Measurements from ENCODE around the gene BRD7. TPM values are rescaled to one million over a fixed set of nuclear protein-coding genes. Genes with fewer than 3 reads are reported as not detected.

The BRD7 gene
- total and polyA plus RNA-seq, 2 of the 4 experiments (the other 2 are of a cell fraction) = 24.8 to 29.9 TPM

DNA sequence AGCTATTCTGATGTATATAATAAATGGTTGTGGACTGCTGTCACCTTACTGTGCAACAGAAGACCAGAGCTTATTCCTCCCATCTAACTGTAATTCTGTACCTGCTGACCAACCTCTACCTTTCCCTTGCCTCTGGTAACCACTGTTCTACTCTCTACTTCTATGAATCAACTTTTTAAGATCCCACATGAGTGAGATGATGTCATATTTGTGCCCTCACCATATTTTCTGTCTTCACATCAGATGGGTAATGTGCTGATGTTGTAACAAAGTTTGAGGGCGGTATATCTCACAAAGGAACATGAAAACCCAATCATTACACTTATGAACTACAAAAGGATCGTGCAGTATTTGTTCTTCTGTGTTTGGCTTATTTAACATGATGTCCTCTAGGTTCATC, 16.8 kb downstream of the BRD7 start:
- Histone ChIP-seq H2BK5ac (ENCODE audit: low read depth, low read length, poor library complexity, severe bottlenecking) (no peak overlapping the region), H4K20me1 (ENCODE audit: insufficient read depth, low read length) (no peaks in the 10 kb centered on the region), H3K4me3 (ENCODE audit: insufficient read depth, low read depth, low read length) (no peak overlapping the region), H3K4ac (ENCODE audit: low read depth, low read length) (no peak overlapping the region), H3K27ac (ENCODE audit: insufficient read depth, low read length) (no peak overlapping the region), H3K18ac (ENCODE audit: low read depth, low read length) (no peak overlapping the region), H3K9ac (ENCODE audit: low read depth, low read length) (no peak overlapping the region), H3K36me3 (ENCODE audit: control insufficient read depth, insufficient read depth, low read length) (peaks cover 12% of the 10 kb centered on the region), H2AFZ (replicated peaks; ENCODE audit: low read length, poor library complexity) (no peak overlapping the region), H3K79me1 (ENCODE audit: low read depth in 1 of 2, low read length in 2 of 2) (peaks cover 4 to 5% of the 10 kb centered on the region in 2 experiments; a peak in 3 of 4 replicates), H4K8ac (ENCODE audit: low read depth in 2 of 2, low read length in 2 of 2) (no peak overlapping the region), H3K9me1 (ENCODE audit: insufficient read depth, low read length) (no peaks in the 10 kb centered on the region), H2BK20ac (ENCODE audit: low read depth, low read length) (no peak overlapping the region), H3K9me3 (ENCODE audit: control insufficient read depth, insufficient read depth, low read length) (no peaks in the 10 kb centered on the region), H2BK15ac (ENCODE audit: low read depth, low read length) (no peak overlapping the region), H4K5ac (ENCODE audit: low read depth, low read length) (no peak overlapping the region), H3K56ac (ENCODE audit: extremely low read depth, insufficient read depth, low read length) (no peak overlapping the region), H2AK5ac (ENCODE audit: low read depth, low read length) (no peak overlapping the region), H4K91ac (ENCODE audit: insufficient read depth, low read depth, low read length) (no peak overlapping the region), H2BK120ac (ENCODE audit: low read depth, low read length) (no peak overlapping the region), H3K23ac (ENCODE audit: low read depth, low read length) (no peak overlapping the region), H2AK9ac (replicated peaks; ENCODE audit: low read depth, low read length, poor library complexity) (no peak overlapping the region), H3K4me1 (ENCODE audit: control insufficient read depth, insufficient read depth, low read length) (no peaks in the 10 kb centered on the region), H3K4me2 (ENCODE audit: low read depth, low read length) (no peak overlapping the region), H3K14ac (replicated peaks; ENCODE audit: low read depth, low read length) (no peak overlapping the region), H3K27me3 (ENCODE audit: control insufficient read depth, insufficient read depth, low read length) (no peaks in the 10 kb centered on the region)
- BruUV-seq (replicated peaks) = no TSS peak
- ChIA-PET CTCF (interaction anchor here (0.6 to 0.9 kb wide), 3 partner anchors 111 to 327 kb away, joined by 3 to 4 read pairs (median 3); partner anchors contain the start of gene CNEP1R1), POLR2A (ENCODE audit: unreplicated experiment) (no interaction called here)
- in situ Hi-C loops (cut with MboI; ENCODE audit: low sequenced_read_pairs) (loop anchor here (5.0 to 25.0 kb wide), 2 partner anchors 125 to 265 kb away; no protein-coding TSS in a partner anchor), intact Hi-C loops (cut with micrococcal nuclease) (no loop called here), dilution Hi-C loops (cut with HindIII; ENCODE audit: low sequenced_read_pairs, unreplicated experiment) (no loop called here)
- no peak for ATAC-seq (ENCODE audit: low read depth)
- TF ChIP-seq MAZ (IDR thresholded peaks at IDR 0.05; ENCODE audit: borderline replicate concordance, low read depth, low read length) (no peak), SMC3 (IDR thresholded peaks at IDR 0.05; ENCODE audit: low read depth, low read length) (no peak), MAFK (IDR thresholded peaks at IDR 0.05; ENCODE audit: low read depth, low read length) (no peak), CEBPB (IDR thresholded peaks at IDR 0.05; ENCODE audit: low read depth, low read length) (no peak), RCOR1 (IDR thresholded peaks at IDR 0.05; ENCODE audit: insufficient replicate concordance, low read length) (no peak), RAD21 (IDR thresholded peaks at IDR 0.05; ENCODE audit: low read length) (no peak), MXI1 (IDR thresholded peaks at IDR 0.05; ENCODE audit: borderline replicate concordance, low read depth, low read length) (no peak), POLR2A (IDR thresholded peaks at IDR 0.05; ENCODE audit: low read depth, low read length) (no peak), NFE2L2 (IDR thresholded peaks at IDR 0.05; ENCODE audit: low read depth, low read length) (no peak), CHD1 (IDR thresholded peaks at IDR 0.05; ENCODE audit: low read depth, low read length) (no peak), FOS (IDR thresholded peaks at IDR 0.05; ENCODE audit: low read depth, low read length) (no peak)
- TF ChIP-seq, protein P1, sequence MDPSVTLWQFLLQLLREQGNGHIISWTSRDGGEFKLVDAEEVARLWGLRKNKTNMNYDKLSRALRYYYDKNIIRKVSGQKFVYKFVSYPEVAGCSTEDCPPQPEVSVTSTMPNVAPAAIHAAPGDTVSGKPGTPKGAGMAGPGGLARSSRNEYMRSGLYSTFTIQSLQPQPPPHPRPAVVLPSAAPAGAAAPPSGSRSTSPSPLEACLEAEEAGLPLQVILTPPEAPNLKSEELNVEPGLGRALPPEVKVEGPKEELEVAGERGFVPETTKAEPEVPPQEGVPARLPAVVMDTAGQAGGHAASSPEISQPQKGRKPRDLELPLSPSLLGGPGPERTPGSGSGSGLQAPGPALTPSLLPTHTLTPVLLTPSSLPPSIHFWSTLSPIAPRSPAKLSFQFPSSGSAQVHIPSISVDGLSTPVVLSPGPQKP (IDR thresholded peaks at IDR 0.05; ENCODE audit: borderline replicate concordance, low read depth, low read length) = no peak
- TF ChIP-seq, protein P2, sequence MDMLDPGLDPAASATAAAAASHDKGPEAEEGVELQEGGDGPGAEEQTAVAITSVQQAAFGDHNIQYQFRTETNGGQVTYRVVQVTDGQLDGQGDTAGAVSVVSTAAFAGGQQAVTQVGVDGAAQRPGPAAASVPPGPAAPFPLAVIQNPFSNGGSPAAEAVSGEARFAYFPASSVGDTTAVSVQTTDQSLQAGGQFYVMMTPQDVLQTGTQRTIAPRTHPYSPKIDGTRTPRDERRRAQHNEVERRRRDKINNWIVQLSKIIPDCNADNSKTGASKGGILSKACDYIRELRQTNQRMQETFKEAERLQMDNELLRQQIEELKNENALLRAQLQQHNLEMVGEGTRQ (IDR thresholded peaks at IDR 0.05; ENCODE audit: low read depth, low read length) = no peak
- TF ChIP-seq, protein P3, sequence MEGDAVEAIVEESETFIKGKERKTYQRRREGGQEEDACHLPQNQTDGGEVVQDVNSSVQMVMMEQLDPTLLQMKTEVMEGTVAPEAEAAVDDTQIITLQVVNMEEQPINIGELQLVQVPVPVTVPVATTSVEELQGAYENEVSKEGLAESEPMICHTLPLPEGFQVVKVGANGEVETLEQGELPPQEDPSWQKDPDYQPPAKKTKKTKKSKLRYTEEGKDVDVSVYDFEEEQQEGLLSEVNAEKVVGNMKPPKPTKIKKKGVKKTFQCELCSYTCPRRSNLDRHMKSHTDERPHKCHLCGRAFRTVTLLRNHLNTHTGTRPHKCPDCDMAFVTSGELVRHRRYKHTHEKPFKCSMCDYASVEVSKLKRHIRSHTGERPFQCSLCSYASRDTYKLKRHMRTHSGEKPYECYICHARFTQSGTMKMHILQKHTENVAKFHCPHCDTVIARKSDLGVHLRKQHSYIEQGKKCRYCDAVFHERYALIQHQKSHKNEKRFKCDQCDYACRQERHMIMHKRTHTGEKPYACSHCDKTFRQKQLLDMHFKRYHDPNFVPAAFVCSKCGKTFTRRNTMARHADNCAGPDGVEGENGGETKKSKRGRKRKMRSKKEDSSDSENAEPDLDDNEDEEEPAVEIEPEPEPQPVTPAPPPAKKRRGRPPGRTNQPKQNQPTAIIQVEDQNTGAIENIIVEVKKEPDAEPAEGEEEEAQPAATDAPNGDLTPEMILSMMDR (conservative IDR thresholded peaks at IDR 0.05; ENCODE audit: low read depth, low read length) = no peak
- WGBS, 2 experiments (ENCODE audit: extremely low coverage in 2 of 2, insufficient read length in 1 of 2) = no CpG with 5 or more reads among the region's 2 CpGs
- DNase-seq = no peak

Data from IMR-90 (cell line).